GM19238 (cell line): ENCODE results near the gene PTPRN.
A peak's percentile ranks its signal among the peaks of the same experiment; 100 is the strongest.

Experiments
- DNase-seq: peaks from one replicate; pipeline ENCODE4 v3.0.0; 2011; ENCODE audit warnings: low spot score; ENCODE audit not compliant: insufficient read length

The PTPRN gene

DNA sequence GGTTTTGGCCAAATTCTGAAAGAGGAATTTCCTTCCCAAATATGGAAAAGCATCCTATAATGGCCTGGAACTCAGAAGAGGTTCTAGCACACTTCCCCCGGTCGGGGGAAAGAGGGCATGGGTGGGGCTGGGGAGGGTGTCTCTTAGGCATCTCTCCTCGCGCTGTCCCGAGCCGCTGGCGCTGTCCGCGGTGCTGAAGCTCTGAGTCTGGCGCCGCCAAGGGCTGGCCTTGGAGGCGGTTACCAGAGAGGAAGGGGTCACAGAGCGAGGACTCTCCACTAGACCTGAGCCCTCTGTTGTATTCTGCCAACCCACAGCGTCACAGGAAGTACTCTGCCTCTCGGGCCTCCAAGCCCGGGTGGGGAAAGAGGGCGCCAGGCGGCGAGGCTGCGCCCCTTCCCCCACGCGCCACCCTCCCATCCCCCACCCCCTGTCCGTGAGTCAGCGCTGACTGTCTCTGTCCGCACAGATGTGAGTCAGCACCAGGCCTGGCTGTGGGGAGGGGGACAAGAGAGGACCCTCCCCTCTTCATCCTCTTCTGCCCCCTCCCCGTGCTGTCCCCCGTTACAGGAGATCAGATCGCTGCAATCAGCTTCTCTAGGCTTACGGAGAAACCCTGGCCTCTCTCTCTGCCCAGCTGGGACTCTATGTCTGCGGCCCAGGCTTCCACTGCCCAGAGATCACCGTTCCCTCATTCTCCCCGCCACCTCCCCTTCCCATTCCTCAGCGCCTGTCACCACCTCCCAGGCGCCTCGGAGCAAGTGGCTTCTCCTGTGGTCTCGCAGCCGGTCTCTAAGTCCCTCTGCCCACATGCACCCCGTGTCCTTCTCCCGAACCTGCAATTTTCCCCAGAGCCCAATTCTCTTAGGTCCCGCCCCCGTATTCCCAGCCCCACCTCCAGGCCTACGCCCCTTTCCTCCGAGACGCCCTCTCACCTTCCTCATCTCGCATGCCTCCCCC lies 779 bp downstream of the PTPRN start:
- DNase-seq, result peak; percentile 69

GRCh38 chr2:219306047-219306446 lies 3.2 kb downstream of the PTPRN start:
- no peak for DNase-seq

DNA sequence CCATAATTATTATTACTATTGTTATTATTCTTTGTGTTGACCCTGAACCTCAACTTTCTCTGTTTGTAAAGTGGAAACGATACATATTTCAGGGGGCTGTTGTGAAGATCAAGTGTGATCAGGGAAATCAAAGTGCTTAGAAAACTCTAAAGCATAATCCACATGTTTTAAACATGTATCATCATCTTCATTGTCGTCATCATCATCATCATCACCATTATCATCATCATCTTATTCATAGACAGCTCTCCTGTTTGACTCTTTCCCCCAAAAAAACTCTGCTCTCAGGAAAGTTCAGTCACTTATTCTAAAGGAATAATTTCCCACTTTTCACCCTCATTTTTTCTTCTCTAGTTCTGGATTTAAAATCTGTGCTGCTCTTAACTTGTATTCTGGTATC lies 5.0 kb downstream of the PTPRN start:
- no peak for DNase-seq

GRCh38 chr2:219302412-219302968 lies 6.7 kb downstream of the PTPRN start:
- no peak for DNase-seq

DNA sequence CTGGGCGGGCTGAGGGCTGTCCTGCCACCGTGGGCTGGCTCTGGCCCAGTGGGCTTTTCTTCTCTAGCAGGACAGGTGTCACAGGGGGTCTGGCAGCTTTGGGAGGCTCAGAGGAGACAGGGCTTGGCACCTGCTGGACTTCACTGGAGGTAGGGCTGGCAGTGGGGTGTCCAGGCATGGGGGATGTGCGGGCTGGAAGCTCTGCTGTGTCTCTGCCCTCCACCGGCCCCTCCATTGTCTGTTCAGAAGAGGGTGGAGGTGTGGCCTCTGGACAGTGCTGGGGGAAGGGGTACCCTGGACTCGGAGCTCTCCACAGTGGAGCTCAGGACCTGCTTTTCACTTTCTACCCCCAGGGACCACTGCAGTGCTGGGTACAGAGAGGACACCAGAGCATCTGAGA lies 9.2 kb downstream of the PTPRN start:
- no peak for DNase-seq

- DNase-seq, result no peak
Measured at GRCh38 chr2:219299372-219299760, 9.8 kb downstream of the PTPRN start.

GRCh38 chr2:219298759-219299371 lies 10.3 kb downstream of the PTPRN start:
- DNase-seq, result peak; percentile 93

DNA sequence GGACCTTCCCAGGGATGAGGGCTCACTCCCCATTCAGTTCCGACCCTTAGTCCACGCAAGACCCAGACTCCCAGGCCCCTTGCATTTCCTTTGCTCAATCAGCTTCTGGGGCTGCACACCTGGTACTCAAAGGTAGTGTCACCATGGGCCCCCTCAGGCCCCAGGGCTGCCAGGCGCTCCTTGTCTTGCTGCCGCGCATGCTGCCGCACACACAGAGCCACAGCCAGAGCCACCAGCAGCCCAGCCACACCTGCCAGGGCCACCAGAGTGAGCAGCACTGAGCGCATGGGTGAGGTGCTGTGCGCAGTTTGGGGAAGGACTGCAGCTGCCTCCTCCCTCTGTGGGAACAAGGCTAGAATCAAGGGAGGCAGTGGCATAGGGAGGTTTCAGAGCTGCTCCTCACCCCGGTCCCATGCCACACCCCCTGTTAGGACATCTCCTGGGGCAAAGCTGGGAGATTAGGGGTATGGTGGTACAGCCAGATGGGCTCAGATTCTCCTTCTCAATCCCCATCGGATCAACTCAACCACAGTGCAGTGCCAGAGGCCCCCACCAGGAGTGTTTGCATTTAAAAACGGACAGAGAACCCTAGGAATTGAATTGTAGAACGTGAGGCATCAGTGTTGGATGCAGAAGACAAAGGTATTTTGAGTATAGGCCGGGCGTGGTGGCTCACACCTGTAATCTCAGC lies 11.3 kb downstream of the PTPRN start:
- no peak for DNase-seq

DNA sequence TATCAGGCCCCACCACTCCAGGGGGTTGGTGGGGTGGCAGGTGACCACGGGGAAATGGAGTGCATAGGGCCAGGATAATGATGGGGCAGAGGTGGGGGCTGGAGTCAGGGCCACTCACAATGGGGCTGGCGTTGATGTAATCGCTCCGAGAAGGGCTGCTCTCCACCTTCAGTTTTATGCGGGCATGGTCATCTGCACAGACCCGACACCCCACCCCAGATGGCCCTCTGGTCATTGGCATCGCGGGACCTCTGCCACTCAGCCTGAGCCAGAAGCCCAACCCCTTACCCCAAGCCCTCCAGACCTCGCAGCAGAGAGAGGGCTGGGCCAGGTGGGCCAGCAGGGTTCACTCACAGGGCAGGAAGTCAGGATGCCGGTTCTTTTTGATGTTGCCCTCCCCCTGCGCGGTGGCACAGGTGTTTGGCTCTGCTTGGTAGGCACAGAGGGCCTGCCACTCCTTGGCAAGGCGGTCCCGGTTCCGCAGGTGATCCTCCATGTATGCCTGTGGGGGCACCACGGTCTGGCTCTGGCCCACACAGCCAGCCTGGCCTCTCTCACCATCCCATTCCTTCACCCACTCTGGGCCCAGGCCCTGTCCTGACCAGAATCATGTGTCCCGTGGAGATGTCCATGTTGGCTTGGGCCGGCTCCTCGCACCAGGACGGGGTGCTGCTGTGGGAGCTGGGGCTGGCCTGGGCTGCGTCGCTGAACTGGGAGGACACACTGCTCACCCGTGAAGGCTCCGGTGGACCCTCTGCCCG lies 12.4 kb downstream of the PTPRN start:
- DNase-seq, result no peak

GRCh38 chr2:219296142-219296541 lies 13.1 kb downstream of the PTPRN start:
- DNase-seq, result no peak

DNA sequence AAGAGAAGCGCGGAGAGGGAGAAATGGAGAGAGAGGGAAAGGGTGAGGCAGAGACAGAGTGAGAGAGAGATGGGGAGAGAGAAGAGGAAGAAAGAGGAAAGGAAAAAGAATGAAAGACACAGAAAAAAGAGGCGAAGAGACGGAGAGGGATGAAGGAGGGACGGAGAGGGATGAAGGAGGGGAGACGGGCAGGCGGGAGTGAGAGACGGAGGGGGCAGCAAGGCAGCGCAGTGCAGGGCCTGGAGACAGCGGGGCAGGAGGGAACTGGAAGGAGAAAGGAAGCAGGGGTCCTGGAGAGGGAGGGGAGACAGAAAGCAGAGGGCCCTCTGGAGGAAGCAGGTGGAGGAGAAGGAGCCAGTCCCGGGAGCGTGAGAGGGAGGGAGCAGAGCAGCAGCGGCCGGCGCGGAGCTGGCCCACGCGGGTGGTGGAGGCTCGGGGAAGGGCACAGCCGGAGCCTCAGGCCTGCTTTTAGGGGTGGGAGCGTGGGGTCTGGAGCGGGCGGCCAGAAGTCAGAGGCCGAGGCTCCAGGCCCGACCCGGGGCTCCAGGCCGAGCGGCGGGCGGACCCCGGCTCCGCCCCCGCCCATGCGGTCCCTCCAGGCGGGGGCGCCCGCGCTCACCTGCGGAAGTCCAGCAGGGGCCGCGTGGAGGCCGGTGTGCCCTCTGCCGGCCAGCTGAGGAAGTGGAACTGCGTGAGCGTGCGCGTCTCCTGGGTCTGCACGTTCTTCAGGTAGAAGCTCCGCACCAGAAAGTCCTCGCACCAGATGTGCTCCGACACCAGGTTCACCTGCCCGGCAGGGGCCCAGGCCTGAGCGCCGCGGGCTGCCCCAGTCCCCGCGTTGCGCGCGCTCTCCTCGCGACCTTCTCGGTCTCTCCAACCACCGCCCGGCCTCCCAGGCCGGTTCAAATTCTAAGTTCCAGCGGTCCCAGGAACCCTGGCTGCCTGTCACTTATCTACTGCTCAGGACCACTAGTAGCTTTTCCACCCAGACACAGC lies 14.5 kb downstream of the PTPRN start:
- DNase-seq, result peak; percentile 98

DNA sequence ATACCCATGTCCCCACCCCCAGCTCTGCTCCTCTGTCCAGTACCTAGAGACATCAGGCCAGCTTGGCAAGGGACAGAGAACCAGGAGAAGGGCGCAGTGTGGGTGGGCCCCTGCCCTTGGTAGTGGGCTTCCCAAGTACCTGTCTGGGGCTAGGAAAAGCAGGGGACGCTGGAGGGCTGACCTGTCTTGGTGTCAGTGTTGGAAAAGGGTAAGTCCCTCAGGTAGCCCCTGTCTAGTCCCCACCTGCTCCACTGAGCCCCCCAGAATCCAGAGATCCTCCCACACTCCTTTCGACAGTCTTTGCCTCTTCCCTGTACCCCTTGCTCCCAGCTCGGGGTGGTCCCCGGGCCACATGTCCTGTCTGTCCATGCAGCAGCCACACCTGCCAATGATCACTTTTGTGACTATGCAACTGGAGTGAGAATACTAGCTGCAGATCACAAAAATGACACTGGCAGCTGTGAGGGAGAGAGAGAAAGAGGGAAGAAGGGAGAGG lies 15.4 kb downstream of the PTPRN start:
- no peak for DNase-seq

GRCh38 chr2:219292616-219293015 lies 16.6 kb downstream of the PTPRN start:
- no peak for DNase-seq

DNA sequence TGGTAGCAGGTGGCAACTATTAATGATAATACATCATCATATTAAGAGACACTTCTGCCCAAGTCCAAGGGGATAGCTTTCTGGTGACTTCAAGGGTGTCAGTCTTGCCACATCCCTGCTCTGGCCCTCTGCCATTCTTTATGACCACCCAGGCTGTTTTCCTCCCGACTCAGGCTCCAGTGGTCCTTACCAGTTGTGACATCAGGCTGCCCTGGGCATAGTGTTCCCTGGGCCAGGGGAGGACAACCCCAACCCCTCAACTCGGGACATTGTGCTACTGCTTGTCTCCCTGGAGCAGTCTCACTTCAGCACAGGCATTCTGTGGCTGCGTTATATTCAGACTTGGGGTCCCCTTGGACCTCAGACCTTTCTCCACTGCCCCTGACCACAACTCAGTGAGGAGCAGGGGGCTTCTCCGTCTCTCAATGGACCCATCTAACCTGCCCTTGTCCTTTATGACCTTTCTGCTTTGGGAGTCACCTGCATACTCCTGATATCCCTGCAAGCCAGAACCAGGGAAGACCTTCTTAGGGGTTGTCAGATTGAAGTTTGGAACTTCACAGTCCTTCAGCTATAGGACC lies 17.2 kb downstream of the PTPRN start:
- no peak for DNase-seq

DNA sequence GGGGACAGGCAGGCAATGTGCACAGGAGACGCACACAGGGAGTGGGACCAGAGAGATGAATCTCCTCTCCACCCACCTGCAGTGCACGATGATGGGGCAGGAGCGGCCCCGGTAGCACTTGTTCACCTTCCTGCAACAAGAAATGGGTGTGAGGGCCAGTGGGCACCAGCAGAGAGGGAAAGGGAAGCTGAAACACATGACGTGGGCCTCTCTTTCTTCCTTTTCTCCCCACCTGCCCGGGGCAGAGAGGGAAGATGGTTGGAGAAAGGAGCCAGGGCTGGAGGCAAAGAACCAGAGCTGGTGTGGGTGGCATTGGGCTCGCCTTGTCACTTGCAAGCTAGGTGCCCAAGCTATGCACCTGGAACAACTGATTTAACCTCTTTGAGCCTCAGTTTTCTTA lies 17.8 kb downstream of the PTPRN start:
- DNase-seq, result no peak

GRCh38 chr2:219290381-219291171 lies 18.6 kb downstream of the PTPRN start:
- no peak for DNase-seq

DNA sequence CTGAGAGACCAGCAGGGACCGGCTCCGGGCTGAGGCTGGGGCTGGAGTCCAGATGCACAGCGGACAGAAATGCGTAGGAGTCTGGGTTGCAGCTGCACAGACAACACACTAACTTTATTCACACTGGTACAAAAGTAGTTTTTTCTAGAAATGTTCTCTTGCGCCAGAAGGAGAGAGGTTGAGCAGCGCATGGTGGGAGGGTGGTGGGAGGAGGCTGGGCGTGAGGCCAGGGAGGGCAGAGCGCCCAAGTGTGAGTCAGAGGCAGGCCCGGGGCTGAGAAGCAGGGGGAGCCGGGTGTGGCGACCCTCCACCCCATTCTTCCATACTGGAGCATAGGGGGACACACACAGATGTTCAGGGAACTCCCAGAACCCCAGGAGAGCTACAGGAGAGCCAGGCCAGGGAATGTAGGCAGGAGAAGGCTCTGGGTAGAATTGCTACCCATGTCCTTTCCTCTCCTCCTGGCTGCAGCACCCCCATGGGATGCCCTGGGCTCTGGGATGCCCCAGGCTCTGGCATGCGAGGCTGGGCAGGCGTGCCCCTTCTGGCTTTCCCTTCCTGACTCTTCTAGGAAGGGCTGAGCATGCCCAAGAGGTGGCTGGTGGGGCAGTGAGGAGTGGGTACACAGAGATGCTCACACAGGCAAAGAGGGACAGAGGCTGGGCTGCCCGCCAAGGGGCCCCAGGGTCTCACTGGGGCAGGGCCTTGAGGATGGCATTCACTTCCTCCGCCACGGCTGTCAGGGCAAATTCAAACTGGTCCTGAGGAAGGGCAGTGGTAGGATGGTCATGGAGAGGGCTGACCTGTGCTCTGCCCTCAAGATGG lies 19.5 kb downstream of the PTPRN start:
- no peak for DNase-seq

DNA sequence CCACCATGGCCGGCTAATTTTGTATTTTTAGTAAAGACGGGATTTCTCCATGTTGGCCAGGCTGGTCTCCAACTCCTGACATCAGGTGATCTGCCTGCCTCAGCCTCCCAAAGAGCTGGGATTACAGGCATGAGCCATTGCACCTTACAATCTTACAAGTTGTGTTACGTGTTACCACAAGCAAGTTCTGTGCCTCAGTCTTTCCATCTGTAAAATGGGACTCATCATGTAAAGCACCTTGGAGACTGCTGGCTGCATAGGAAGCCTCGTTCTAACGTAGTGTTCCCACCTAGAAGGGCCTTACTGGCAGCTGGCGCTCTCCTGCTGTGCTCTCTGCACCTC lies 20.0 kb downstream of the PTPRN start:
- DNase-seq, result no peak
